ENCODE results near the gene COL13A1.

GRCh38 chr10:69884686-69885085, 83.0 kb downstream of the COL13A1 start:
- TF ChIP-seq CTCF (IDR thresholded peaks at IDR 0.05): no peak
- TF ChIP-seq POLR2A (IDR thresholded peaks at IDR 0.05): no peak
- no peak for TF ChIP-seq EP300 (IDR thresholded peaks at IDR 0.05)
